ENCODE results near the gene AP1B1. TPM values are rescaled to one million over a fixed set of nuclear protein-coding genes. Genes with fewer than 3 reads are reported as not detected.

Gene AP1B1
- total RNA-seq, 4 donors from 2014 or later = 50.9 to 74.1 (median 55.8) TPM

DNA sequence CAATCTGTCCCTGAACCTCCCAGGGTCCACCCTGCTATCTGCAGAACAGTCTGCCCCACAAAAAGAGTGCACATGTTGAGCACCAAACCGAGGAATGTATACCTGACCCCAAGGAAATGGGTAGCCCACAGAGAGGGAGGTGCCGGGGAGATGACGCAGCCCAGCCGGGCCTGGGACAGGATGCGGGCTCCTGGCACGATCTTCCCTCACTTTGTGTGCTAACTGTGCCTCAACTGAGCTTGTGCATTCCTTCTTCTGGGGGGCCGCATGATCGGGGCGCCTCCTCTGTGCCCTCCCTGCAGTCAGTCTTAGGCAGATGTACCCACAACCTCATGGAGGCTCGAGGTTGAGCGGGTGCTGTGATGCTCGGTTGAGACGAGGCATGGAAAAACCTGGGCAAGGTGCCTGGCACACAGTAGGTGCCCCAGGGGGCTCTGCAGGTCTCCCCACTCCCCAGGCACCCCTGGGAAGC lies 79.5 kb downstream of the AP1B1 start:
- no peaks in the 10 kb centered on the region for H3K9me3 ChIP-seq
- H3K36me3 ChIP-seq = no peaks in the 10 kb centered on the region
- peak overlapping the region in 1 of 2 donors; percentile 95 for H3K4me3 ChIP-seq
- peak overlapping the region; percentile 4 to 97 (median 94) for H3K27ac ChIP-seq
- no peak for ATAC-seq
- no CpG with 5 or more reads among the region's 13 CpGs for WGBS, 2 donors (ENCODE audit: low coverage in 1 of 2)
- H3K27me3 ChIP-seq = peaks cover 9% of the 10 kb centered on the region
- TF ChIP-seq POLR2A (IDR thresholded peaks at IDR 0.05) (no peak), EP300 (IDR thresholded peaks at IDR 0.05) (no peak), POLR2AphosphoS5 (IDR thresholded peaks at IDR 0.05) (no peak)
- TF ChIP-seq, protein P1, sequence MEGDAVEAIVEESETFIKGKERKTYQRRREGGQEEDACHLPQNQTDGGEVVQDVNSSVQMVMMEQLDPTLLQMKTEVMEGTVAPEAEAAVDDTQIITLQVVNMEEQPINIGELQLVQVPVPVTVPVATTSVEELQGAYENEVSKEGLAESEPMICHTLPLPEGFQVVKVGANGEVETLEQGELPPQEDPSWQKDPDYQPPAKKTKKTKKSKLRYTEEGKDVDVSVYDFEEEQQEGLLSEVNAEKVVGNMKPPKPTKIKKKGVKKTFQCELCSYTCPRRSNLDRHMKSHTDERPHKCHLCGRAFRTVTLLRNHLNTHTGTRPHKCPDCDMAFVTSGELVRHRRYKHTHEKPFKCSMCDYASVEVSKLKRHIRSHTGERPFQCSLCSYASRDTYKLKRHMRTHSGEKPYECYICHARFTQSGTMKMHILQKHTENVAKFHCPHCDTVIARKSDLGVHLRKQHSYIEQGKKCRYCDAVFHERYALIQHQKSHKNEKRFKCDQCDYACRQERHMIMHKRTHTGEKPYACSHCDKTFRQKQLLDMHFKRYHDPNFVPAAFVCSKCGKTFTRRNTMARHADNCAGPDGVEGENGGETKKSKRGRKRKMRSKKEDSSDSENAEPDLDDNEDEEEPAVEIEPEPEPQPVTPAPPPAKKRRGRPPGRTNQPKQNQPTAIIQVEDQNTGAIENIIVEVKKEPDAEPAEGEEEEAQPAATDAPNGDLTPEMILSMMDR (IDR thresholded peaks at IDR 0.05) = no peak
- peaks cover 3 to 81% (median 54%) of the 10 kb centered on the region in 3 donors for H3K4me1 ChIP-seq

DNA sequence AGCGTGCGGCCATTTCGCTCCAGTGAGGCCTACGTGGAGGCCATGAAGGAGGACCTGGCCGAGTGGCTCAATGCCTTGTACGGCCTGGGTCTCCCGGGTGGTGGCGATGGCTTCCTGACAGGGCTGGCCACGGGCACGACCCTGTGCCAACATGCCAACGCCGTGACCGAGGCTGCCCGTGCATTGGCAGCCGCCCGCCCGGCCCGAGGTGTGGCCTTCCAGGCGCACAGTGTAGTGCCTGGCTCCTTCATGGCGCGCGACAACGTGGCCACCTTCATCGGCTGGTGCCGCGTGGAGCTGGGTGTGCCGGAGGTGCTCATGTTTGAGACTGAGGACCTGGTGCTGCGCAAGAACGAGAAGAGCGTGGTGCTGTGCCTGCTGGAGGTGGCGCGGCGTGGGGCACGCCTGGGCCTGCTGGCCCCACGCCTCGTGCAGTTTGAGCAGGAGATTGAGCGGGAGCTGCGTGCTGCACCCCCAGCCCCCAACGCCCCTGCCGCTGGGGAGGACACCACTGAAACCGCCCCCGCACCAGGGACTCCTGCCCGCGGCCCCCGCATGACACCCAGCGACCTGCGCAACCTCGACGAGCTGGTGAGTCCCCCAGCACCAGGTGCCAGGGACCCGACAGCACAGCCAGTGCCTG lies 80.1 kb downstream of the AP1B1 start:
- Histone ChIP-seq H3K4me1 (peaks cover 3 to 78% (median 48%) of the 10 kb centered on the region in 3 donors), H3K36me3 (no peaks in the 10 kb centered on the region), H3K9me3 (no peaks in the 10 kb centered on the region), H3K4me3 (peak overlapping the region in 1 of 2 donors; percentile 95), H3K27ac (peak overlapping the region in 3 of 4 donors; percentile 92 to 97 (median 97)), H3K27me3 (peaks cover 3% of the 10 kb centered on the region)
- ATAC-seq = no peak
- no CpG with 5 or more reads among the region's 50 CpGs for WGBS, 2 donors (ENCODE audit: low coverage in 1 of 2)
- no peak for TF ChIP-seq POLR2A (IDR thresholded peaks at IDR 0.05)
- TF ChIP-seq, protein P1 (IDR thresholded peaks at IDR 0.05) = no peak
- no peak for TF ChIP-seq POLR2AphosphoS5 (IDR thresholded peaks at IDR 0.05)

DNA sequence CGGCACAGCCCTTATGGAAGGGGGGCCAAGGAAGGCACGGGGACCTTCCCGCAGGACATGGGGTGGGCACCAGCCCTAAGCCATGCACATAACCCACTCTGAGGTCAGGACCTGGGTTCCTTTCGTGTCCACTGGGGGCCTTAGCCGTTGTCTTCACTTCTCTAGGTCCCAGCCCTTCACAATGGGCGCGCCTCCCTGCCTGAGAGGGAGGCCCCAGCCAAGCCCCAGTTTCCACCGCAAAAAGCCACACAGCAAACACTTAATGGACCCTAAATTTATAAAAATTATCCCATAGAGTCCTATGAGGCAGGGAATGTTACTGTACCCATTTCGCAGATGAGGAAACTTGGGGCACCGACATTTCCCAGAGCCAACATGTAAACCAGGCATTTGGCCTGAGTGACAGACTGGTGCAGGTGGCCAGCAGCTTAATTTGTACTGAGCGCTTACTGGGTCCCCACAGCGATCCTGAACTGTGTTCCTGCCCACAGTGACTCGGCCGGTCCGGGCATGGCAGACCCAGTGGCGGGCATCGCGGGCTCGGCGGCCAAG lies 80.7 kb downstream of the AP1B1 start:
- ATAC-seq = no peak
- Histone ChIP-seq H3K27me3 (no peaks in the 10 kb centered on the region), H3K36me3 (no peaks in the 10 kb centered on the region), H3K9me3 (no peaks in the 10 kb centered on the region), H3K27ac (peak overlapping the region; percentile 72 to 97 (median 94)), H3K4me1 (peaks cover 3 to 79% (median 51%) of the 10 kb centered on the region in 3 donors), H3K4me3 (peak overlapping the region; percentile 76 to 95)
- TF ChIP-seq EP300 (IDR thresholded peaks at IDR 0.05) (no peak), POLR2AphosphoS5 (IDR thresholded peaks at IDR 0.05) (no peak), POLR2A (IDR thresholded peaks at IDR 0.05) (no peak)
- TF ChIP-seq, protein P1 (IDR thresholded peaks at IDR 0.05) = no peak
- 0 to 54% methylated on average over 1 to 7 of the region's 20 CpGs for WGBS, 2 donors (ENCODE audit: low coverage in 1 of 2)

DNA sequence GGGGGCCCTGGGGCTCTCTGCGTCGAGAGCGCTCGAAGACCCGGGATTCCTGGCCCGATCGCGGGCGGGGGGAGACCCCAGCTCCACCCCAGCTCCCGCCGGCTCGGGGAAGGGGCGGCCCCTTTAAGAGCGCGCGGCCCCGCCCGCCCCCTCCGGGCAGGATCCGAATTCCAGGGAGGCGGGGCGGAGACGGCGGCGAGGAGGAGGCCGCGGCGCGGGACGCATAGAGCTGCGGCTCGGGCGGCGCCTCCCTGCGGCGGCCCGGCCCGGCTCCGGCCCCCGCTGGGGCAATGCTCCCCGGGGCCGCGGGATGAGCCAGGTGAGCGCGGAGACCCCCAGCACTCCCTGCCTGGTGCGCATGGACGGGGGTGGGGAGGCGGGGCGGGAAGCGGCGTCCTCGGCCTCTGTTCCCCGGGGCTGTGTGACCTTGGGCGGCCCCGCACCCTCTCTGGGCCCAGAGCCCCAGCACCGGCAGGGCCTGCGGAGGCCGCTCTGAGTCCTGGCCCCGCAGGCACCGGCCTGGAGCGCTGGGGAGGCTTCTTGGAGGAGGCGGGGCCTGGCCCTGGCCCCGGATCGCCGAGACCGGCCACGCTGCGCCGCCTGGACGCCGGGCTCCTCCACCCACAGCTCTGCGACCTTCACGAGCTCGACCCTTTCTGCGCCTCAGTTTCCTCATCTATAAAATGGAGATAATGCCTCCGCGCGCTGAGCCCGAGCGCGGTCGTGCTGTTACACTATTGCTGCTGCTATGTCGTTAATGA lies 81.4 kb downstream of the AP1B1 start:
- no CpG with 5 or more reads among the region's 83 CpGs for WGBS, 2 donors (ENCODE audit: low coverage in 1 of 2)
- peak; percentile 71 for ATAC-seq
- peak overlapping the region; percentile 72 to 97 (median 94) for H3K27ac ChIP-seq
- peak; percentile 69 for TF ChIP-seq POLR2A (IDR thresholded peaks at IDR 0.05)
- TF ChIP-seq, protein P1 (IDR thresholded peaks at IDR 0.05) = peak in 3 of 4 experiments; percentile 18 to 52 (median 31)
- TF ChIP-seq POLR2AphosphoS5 (IDR thresholded peaks at IDR 0.05) = peak; percentile 48
- TF ChIP-seq EP300 (IDR thresholded peaks at IDR 0.05) = no peak
- H3K36me3 ChIP-seq = no peaks in the 10 kb centered on the region
- H3K27me3 ChIP-seq = no peaks in the 10 kb centered on the region
- no peaks in the 10 kb centered on the region for H3K9me3 ChIP-seq
- peaks cover 3 to 79% (median 52%) of the 10 kb centered on the region in 3 donors for H3K4me1 ChIP-seq
- H3K4me3 ChIP-seq = peak overlapping the region; percentile 76 to 95
